Neural progenitor cell (in vitro differentiated cells): ENCODE measurements around the gene CTTN. TPM values are rescaled to one million over a fixed set of nuclear protein-coding genes. Genes with fewer than 3 reads are reported as not detected.

Source experiments
- DNase-seq: peaks from one replicate; pipeline ENCODE4 v3.0.0-alpha.2; 2016; ENCODE audit warnings: low spot score
- H2AFZ ChIP-seq: fragments of 200-600 bp; sonication (generic); replicated peaks from 2 replicates; pipeline ENCODE4 v1.6.1; 2016; ENCODE audit warnings: antibody characterized with exemption
- H3F3A ChIP-seq: fragments of 200-600 bp; sonication (generic); 2 replicates; pipeline ENCODE4 v1.6.1; 2016; ENCODE audit warnings: antibody characterized with exemption, low read depth
- H3K27ac ChIP-seq: fragments of 200-600 bp; sonication (generic); 2 replicates; pipeline ENCODE4 v1.5.1; 2016; ENCODE audit warnings: mild to moderate bottlenecking
- H3K27me3 ChIP-seq: fragments of 200-600 bp; sonication (generic); 2 replicates; pipeline ENCODE4 v1.6.1; 2016; ENCODE audit warnings: mild to moderate bottlenecking, moderate library complexity
- H3K36me3 ChIP-seq: fragments of 200-600 bp; sonication (generic); 2 replicates; pipeline ENCODE4 v1.5.1; 2016
- H3K4me1 ChIP-seq: fragments of 200-600 bp; sonication (generic); 2 replicates; pipeline ENCODE4 v1.6.1; 2016; ENCODE audit warnings: mixed run types
- H3K4me2 ChIP-seq: fragments of 200-600 bp; sonication (generic); 2 replicates; pipeline ENCODE4 v1.6.1; 2016
- H3K4me3 ChIP-seq: fragments of 200-600 bp; sonication (generic); 2 replicates; pipeline ENCODE4 v1.5.1; 2016
- H3K79me2 ChIP-seq: fragments of 200-600 bp; sonication (generic); 2 replicates; pipeline ENCODE4 v1.6.1; 2016; ENCODE audit warnings: low read depth
- H3K9ac ChIP-seq: fragments of 200-600 bp; sonication (generic); 2 replicates; pipeline ENCODE4 v1.6.1; 2016
- H3K9me3 ChIP-seq: fragments of 200-600 bp; sonication (generic); 2 replicates; pipeline ENCODE4 v1.5.1; 2016; ENCODE audit warnings: low read depth
- H4K20me1 ChIP-seq: fragments of 200-600 bp; sonication (generic); 2 replicates; pipeline ENCODE4 v1.6.1; 2016; ENCODE audit warnings: low read depth
- H3K27ac Mint-ChIP-seq: 3 replicates; pipeline ENCODE4 v1.8.0; 2021; ENCODE audit warnings: mixed read lengths
- H3K27me3 Mint-ChIP-seq: 2 replicates; pipeline ENCODE4 v1.8.0; 2022; ENCODE audit warnings: low read depth, mild to moderate bottlenecking, inconsistent platforms, moderate library complexity, mixed read lengths; ENCODE audit not compliant: insufficient read depth
- H3K36me3 Mint-ChIP-seq: 3 replicates; pipeline ENCODE4 v1.8.0; 2021; ENCODE audit warnings: mixed read lengths
- H3K4me1 Mint-ChIP-seq: 3 replicates; pipeline ENCODE4 v1.8.0; 2021; ENCODE audit warnings: mixed read lengths
- H3K4me3 Mint-ChIP-seq: 3 replicates; pipeline ENCODE4 v1.8.0; 2021; ENCODE audit warnings: mild to moderate bottlenecking, moderate library complexity, mixed read lengths
- H3K9me3 Mint-ChIP-seq: 3 replicates; pipeline ENCODE4 v1.8.0; 2020; ENCODE audit warnings: mixed read lengths
- EZH2 ChIP-seq: fragments of 200-600 bp; sonication (generic); IDR thresholded peaks from 2 replicates; pipeline ENCODE4 v1.6.1; 2017; ENCODE audit warnings: antibody characterized with exemption, mild to moderate bottlenecking, moderate library complexity
- EZH2phosphoT487 ChIP-seq: fragments of 200-600 bp; sonication (generic); IDR thresholded peaks from 2 replicates; pipeline ENCODE4 v1.6.1; 2017; ENCODE audit warnings: antibody characterized with exemption
- total RNA-seq: library from RNA; depleted of rRNA; stranded (reverse); fragments of >200 nt; gene quantifications from 2 replicates; pipeline ENCODE4 v1.2.3, GENCODE V29; 2015; ENCODE audit warnings: low replicate concordance
- TF ChIP-seq, protein P1 (sequence below): fragments of 200-600 bp; sonication (generic); IDR thresholded peaks from 2 replicates; pipeline ENCODE4 v1.5.1; 2017; ENCODE audit warnings: antibody characterized with exemption, mild to moderate bottlenecking

Gene CTTN
- total RNA-seq, 1 donor from 2014 or later = 200 TPM

DNA sequence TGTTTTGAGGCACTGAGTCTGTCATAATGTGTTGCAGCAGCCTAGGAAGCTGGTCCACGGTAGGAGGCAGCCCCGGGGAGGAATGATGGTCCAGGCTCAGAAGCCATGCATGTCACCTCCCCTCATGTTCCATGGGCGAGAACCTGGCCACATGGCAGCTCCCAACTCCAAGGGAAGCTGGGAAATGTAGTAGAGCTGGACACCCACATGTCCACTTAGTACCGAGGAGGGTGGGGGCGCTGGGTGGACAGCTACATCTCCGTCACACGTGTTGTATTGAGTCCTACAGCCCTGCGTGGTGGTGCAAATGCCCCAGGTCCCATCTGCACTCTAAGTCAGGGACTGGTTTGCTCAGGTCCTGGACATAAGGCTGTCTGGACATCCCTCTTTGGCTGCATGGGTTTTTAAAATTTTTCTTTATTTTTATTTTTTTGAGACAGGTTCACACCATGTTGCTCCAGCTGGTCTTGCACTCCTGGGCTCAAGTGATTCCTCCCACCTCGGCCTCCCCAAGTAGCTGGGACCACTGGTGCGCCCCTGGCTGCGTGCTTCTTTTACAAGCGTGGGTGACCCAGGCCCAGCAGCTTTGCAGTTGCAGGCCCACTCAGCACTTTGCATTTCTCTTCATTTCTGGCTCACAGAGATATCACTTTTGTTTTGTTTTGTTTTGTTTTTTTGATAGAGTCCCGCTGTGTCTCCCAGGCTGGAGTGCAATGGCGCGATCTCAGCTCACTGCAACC, 3.9 kb upstream of the CTTN start:
- H3K4me3 ChIP-seq = no peak overlapping the region
- no peak overlapping the region for H2AFZ ChIP-seq
- no peak overlapping the region for H3K4me3 Mint-ChIP-seq
- TF ChIP-seq EZH2 = no peak
- no peak for TF ChIP-seq EZH2phosphoT487
- TF ChIP-seq, protein P1, sequence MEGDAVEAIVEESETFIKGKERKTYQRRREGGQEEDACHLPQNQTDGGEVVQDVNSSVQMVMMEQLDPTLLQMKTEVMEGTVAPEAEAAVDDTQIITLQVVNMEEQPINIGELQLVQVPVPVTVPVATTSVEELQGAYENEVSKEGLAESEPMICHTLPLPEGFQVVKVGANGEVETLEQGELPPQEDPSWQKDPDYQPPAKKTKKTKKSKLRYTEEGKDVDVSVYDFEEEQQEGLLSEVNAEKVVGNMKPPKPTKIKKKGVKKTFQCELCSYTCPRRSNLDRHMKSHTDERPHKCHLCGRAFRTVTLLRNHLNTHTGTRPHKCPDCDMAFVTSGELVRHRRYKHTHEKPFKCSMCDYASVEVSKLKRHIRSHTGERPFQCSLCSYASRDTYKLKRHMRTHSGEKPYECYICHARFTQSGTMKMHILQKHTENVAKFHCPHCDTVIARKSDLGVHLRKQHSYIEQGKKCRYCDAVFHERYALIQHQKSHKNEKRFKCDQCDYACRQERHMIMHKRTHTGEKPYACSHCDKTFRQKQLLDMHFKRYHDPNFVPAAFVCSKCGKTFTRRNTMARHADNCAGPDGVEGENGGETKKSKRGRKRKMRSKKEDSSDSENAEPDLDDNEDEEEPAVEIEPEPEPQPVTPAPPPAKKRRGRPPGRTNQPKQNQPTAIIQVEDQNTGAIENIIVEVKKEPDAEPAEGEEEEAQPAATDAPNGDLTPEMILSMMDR = no peak
- H3F3A ChIP-seq = peaks cover 7% of the 10 kb centered on the region
- H3K9me3 ChIP-seq = no peaks in the 10 kb centered on the region
- H3K36me3 Mint-ChIP-seq = peaks cover 15% of the 10 kb centered on the region
- no peak overlapping the region for H3K9ac ChIP-seq
- no peaks in the 10 kb centered on the region for H3K36me3 ChIP-seq
- no peak overlapping the region for H3K27ac ChIP-seq
- H3K27ac Mint-ChIP-seq = no peak overlapping the region
- no peaks in the 10 kb centered on the region for H3K4me1 ChIP-seq
- DNase-seq = no peak
- peaks cover 12% of the 10 kb centered on the region for H3K4me1 Mint-ChIP-seq
- H4K20me1 ChIP-seq = peaks cover 23% of the 10 kb centered on the region
- H3K27me3 Mint-ChIP-seq = peaks cover 2% of the 10 kb centered on the region
- H3K4me2 ChIP-seq = no peak overlapping the region
- H3K9me3 Mint-ChIP-seq = no peaks in the 10 kb centered on the region
- no peaks in the 10 kb centered on the region for H3K27me3 ChIP-seq
- peaks cover 68% of the 10 kb centered on the region for H3K79me2 ChIP-seq

DNA sequence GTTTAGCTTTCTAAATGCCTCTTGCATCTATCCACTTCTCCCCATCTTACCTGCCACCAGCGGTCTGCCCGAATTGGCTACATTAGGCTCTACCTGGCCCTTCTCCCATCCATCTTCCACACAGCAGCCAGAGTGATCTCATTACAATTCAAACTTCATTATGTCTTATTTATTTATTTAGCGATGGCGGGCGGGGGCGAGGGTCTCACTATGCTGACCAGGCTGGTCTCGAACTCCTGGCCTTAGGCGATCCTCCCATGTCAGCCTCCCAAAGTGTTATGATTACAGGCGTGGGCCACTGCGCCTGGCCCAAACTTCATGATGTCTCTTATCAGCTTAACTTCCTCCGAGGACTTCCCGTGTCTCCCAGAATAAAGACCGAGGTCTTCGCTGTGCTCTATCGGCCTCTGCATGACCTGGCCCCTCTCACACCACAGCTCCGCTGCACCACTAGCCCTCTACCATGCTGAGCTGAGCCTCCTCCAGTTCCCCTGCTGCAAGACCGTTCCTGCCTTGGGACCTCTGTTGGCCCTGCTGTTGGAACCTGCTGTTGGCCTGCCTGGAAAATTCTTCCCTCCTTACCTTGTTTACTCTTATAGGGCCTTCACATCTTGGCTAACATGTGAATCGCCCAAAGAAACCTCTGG, 870 bp upstream of the CTTN start:
- H4K20me1 ChIP-seq = peaks cover 43% of the 10 kb centered on the region
- Mint-ChIP-seq H3K36me3 (peaks cover 5% of the 10 kb centered on the region), H3K9me3 (no peaks in the 10 kb centered on the region), H3K4me3 (peak overlapping the region; percentile 97), H3K27me3 (no peaks in the 10 kb centered on the region), H3K27ac (peak overlapping the region; percentile 69), H3K4me1 (peaks cover 19% of the 10 kb centered on the region)
- H3K4me2 ChIP-seq = peak overlapping the region; percentile 94
- peak overlapping the region; percentile 92 for H2AFZ ChIP-seq
- peaks cover 7% of the 10 kb centered on the region for H3F3A ChIP-seq
- peak; percentile 46 for DNase-seq
- no peak overlapping the region for H3K27ac ChIP-seq
- H3K4me3 ChIP-seq = peak overlapping the region; percentile 97
- TF ChIP-seq, protein P1 = no peak
- TF ChIP-seq EZH2 (no peak), EZH2phosphoT487 (no peak)
- H3K36me3 ChIP-seq = no peaks in the 10 kb centered on the region
- peaks cover 87% of the 10 kb centered on the region for H3K79me2 ChIP-seq
- H3K4me1 ChIP-seq = no peaks in the 10 kb centered on the region
- H3K9me3 ChIP-seq = no peaks in the 10 kb centered on the region
- H3K9ac ChIP-seq = peak overlapping the region; percentile 62
- H3K27me3 ChIP-seq = no peaks in the 10 kb centered on the region

DNA sequence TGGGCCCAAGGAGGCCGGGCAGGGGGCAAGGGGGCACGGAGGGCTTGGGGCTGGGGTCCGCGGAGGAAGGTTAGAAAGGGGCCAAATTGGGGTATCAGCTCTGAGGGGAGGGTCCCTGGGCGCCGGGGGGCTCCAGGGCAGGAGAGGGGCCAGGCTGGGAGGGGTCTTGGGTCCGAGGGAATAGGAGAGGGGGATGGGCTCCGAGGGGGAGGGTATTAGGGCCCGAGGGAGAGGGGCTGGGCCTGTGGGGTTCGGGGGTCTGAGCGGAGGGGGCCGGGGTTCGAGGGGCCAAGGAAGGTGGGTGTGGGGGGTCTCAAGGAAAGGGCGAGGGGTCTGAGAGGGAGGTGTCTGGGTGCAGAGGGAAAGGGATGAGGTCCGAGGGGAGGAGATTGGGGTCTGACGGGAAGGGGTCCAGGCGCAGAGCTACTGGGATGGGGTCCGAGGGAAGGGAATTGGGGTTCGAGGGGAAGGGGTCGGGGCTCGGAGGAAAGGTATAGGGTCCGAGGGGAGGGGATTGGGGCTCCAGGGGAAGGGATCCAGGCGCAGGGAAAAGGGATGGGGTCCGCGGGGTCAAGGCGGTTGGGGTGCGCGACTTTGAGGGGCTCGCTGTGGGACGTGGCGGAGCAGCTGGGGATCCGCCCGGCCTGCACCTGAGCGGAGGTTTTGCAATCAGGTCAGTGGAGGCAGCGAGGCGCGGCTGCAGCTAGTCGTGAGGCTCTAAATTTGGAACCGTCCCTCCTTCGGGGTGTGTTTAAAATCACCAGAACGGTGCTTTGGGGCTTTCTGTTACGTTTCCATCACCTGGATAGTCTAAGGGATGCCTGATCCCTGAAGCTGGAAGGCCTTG, 728 bp downstream of the CTTN start:
- peak overlapping the region; percentile 91 for H3K4me3 Mint-ChIP-seq
- peak overlapping the region; percentile 93 for H3K9ac ChIP-seq
- no peaks in the 10 kb centered on the region for H3K9me3 ChIP-seq
- H3K79me2 ChIP-seq = peaks cover 96% of the 10 kb centered on the region
- peaks cover 7% of the 10 kb centered on the region for H3F3A ChIP-seq
- DNase-seq = no peak
- H3K27ac ChIP-seq = no peak overlapping the region
- no peak overlapping the region for H3K27ac Mint-ChIP-seq
- no peaks in the 10 kb centered on the region for H3K27me3 Mint-ChIP-seq
- TF ChIP-seq EZH2phosphoT487 = no peak
- TF ChIP-seq, protein P1 = no peak
- no peak for TF ChIP-seq EZH2
- peak overlapping the region; percentile 94 for H2AFZ ChIP-seq
- H3K4me2 ChIP-seq = peak overlapping the region; percentile 94
- H3K27me3 ChIP-seq = no peaks in the 10 kb centered on the region
- peaks cover 55% of the 10 kb centered on the region for H4K20me1 ChIP-seq
- no peaks in the 10 kb centered on the region for H3K9me3 Mint-ChIP-seq
- H3K4me1 ChIP-seq = no peaks in the 10 kb centered on the region
- H3K36me3 ChIP-seq = no peaks in the 10 kb centered on the region
- peaks cover 3% of the 10 kb centered on the region for H3K36me3 Mint-ChIP-seq
- H3K4me3 ChIP-seq = peak overlapping the region; percentile 97
- peaks cover 22% of the 10 kb centered on the region for H3K4me1 Mint-ChIP-seq
